NCI-H510A (cell line): ENCODE results near the gene EIF4A3.

Experiments
- DNase-seq: peaks from one replicate; lab custom pipeline; 2025; lab: John Stamatoyannopoulos, UW

EIF4A3 gene

DNA sequence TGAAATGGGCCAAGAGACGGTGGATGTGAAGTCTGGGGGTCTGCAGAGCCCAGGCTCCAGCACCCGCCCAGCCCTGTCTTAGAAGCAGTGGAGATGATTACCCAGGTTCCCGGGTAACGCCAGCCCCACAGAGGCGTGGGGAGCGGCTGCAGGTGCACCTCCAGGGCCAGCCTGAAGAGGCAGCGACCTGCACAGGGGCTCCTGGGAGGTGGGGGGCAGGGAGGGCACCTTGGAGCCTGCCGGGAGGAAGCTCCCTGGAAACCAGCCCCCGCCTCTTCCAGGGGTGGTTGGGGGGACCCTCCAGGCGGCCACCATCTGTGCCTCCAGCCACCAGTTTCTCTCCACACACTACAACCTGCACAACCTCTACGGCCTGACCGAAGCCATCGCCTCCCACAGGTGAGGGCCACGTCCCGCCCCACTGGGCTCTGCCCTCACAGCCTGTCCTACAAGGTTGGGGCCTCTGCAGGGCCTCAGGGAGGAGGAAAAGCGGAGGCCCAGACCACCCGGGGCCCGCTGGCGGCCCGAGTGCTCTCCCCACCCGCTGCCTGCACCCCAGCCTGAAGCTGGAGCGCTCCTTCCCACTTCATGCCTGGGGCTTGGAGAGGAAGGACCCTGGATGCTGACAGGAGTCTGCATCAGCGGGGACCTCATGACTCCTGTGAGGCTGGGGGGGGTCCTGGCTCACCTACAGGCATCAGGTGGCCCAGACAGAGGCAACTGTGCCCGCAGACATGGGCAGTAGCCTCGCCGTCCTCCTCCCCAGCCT, 35.0 kb downstream of the EIF4A3 start:
- DNase-seq: no peak

DNA sequence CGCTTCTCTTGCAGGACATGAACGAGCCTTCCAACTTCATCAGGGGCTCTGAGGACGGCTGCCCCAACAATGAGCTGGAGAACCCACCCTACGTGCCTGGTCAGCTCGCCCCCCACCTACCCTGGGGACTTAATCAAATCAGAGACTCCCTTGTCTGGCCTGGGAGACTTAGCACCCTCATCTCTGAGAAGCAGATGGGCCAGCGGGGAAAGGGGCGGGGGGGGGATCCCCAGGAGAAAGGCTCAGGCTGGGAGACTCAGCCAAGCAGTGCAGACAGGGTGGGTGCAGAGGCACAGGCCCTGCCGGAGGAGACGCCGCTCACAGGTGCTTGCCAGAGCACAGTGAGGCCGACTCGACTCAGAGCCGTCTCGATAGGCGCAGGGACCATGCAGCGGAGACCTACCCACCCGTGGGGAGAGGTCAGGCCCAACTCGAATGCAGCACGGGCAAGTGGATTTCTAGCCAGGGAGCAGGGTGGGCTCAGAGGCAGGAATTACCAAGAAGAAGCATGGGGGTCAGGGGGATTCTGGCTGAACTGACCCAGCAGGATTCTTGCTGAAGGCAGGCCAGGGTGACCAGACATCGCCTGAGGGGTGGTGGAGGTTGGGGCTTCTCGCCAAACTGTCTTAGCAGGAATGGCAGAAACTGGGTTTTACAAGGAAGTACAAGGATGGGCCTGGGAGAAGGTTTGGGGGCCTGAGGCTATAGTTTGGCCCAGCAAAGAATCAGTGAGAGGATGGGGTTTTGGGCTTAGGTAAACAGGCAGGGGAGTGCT, 35.8 kb downstream of the EIF4A3 start:
- DNase-seq: no peak

DNA sequence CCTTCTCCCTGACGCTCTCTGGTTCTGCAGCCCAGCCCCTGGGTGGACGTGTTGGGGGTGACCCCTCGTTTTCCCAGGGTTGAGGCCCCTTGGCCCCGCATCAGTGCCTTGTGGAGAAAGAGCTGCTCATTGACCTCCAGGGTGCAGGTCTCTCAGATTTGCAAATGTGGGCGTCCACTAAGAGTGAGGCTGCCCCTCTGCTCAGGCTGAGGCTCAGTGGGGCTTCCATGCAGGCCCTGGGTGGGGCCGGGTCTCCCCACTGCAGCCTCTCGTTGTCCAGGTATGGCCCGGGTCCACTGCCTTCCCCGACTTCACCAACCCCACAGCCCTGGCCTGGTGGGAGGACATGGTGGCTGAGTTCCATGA, 36.5 kb downstream of the EIF4A3 start:
- DNase-seq: no peak

DNA sequence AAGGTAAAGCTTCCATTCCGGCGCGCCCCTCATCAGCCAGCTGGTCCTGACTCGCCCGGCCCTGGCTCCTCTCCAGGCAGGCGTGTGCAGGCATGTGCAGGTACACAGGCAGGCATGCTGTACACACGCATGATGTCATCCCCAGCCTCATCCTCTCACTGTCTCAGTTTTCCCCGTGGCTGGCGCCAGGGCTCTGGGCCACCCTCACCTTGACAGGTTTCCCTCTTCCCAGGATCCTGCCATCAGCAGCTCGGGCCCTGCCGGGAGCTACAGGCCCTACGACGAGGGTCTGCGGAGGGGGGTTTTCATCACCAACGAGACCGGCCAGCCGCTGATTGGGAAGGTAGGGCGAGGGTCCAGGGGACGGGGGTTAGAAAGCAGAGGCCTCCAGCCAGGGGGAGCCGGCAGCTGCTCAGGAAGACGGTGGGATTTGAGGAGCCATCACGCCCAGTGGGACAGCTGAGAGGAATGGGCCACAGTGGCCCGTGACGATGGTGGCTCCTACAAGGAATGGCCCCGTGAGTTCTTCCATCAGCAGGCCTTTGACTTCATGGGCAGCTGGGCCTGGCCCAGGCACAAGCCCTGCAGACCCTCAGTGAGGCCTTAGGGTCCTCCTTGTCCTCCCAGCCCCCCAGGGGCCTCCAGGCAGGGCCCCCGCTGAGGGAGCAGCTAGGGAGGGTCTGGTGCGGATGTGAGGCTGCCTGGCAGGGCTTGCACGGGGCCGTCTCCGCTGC, 37.0 kb downstream of the EIF4A3 start:
- DNase-seq: peak; percentile 68

DNA sequence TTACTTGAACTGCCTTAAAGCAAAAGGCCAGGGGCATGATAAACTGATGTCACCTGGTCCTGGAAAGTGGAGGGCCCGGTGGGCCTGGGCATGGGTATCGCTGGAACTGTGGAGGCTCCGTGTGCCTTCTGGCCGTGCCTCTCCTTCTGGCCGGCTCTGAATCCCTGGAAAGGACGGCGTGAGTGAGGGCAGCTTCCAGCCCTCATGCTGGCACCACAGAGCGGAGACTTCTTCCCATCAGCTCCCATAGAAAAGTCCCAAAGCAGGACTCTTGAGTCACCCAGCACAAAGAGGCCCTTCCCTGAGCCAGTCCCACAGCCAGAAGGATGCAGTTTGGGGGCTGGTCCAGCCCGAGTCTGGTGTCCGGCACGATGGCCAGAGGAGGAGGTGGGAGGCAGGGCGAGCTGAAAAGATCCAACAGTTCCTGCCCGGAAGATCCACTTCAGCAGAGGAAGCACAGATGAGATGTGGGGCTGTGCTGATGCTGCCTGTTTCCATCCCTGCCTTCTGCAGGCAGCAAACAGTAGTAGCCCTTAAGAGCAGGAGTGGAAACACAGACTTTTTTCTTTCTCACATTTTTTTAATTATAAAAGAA, 37.8 kb downstream of the EIF4A3 start:
- DNase-seq: peak; percentile 25

DNA sequence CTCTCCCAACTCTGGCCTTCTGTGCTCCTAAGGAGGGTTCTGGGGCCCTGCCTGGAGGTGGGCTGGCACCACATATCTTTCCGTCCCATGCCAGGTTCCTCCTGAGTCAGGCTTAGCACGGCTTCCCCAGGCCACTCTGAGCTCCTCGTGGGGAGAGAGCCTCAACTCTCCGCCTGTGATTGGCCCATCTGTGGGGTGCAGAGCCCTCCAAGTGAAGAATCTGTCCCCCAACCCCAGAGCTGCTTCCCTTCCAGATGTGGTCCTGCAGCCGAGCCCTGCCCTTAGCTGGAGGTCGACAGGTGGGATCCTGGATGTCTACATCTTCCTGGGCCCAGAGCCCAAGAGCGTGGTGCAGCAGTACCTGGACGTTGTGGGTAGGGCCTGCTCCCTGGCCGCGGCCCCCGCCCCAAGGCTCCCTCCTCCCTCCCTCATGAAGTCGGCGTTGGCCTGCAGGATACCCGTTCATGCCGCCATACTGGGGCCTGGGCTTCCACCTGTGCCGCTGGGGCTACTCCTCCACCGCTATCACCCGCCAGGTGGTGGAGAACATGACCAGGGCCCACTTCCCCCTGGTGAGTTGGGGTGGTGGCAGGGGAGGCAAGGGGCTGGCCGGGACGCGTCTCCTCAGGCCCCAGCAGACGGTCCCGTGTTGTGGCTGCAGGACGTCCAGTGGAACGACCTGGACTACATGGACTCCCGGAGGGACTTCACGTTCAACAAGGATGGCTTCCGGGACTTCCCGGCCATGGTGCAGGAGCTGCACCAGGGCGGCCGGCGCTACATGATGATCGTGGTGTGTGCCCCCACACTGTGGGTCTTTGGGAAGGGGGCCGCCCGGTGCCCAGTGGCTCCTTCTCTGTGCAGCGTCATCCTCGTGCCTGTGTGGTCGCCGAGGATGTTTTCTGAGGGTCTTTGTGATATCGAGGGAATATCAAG, 38.6 kb downstream of the EIF4A3 start:
- DNase-seq: no peak

DNA sequence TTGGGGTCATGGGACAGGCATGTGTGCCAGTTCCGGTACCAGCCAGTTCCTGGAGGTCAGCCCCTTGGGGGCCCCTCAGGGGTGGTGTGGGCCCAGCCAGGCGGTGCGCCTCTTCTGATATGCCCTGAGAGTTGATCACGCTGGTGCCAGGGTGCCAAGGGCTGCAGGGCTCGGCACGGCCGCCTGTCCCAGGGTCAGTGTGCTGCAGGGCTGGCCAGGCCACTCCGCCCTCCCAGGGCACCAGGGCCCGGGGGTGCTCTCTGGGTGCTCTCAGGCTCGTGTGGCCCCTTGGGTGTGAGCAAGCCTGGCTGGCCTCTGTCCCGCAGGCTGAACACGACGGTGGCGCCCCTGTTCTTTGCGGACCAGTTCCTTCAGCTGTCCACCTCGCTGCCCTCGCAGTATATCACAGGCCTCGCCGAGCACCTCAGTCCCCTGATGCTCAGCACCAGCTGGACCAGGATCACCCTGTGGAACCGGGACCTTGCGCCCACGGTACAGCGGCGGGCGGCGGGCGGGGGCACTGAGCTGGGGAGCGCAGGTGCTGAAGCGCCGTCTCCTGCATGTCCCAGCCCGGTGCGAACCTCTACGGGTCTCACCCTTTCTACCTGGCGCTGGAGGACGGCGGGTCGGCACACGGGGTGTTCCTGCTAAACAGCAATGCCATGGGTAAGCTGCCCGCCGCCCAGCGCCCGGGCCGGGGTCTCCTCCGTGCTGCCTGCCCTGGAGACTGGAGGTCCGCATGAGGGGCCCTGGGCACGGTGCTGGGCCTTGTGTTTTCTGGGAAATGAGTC, 39.5 kb downstream of the EIF4A3 start:
- DNase-seq: no peak

DNA sequence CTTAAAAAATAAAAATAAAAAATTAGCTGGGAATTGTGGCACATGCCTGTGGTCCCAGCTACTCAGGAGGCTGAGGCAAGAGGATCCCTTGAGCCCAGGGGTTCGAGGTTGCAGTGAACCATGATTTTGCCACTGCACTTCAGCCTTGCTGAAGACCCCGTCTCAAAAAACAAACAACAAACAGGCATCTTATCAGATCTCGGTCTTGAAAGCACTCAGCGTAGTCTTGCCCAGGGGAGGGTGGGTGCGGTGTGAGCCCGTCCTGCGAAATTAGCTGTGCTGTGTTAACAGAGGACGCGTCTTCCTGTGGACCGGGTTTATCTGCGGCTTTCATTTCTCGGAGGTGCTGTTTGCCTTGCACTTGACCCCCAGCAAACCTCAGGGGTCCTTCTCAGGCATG, 40.2 kb downstream of the EIF4A3 start:
- DNase-seq: no peak

DNA sequence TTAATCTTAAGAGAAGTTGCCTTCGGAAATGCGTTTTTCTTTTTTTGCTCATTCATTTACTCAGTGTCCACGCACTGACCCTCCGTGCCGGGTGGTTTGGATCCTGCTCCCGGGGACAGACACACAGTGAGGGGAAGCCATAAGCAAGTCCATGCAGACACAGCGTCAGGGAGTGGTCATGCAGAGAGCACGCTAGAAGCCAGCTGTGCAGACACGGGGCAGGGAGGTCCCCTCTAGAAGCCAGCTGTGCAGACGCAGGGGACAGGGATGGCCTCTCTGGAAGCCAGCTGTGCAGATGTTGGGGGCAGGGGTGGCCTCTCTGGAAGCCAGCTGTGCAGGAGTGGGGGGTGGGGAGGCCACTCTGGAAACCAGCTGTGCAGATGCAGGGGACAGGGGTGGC, 40.8 kb downstream of the EIF4A3 start:
- DNase-seq: no peak

DNA sequence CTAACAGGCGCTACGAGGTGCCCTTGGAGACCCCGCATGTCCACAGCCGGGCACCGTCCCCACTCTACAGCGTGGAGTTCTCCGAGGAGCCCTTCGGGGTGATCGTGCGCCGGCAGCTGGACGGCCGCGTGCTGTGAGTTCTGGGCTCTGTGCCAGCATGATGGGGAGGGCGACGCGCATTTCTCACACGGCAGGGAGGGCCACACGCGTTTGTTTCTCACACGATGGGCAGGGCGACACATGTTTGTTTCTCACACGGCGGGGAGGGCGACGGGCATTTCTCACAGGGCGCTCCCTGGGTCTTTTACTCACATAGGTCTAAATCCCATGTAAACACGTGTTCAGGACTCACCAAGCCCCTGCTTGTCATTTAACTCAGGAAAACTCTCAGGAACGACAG, 41.2 kb downstream of the EIF4A3 start:
- DNase-seq: no peak

DNA sequence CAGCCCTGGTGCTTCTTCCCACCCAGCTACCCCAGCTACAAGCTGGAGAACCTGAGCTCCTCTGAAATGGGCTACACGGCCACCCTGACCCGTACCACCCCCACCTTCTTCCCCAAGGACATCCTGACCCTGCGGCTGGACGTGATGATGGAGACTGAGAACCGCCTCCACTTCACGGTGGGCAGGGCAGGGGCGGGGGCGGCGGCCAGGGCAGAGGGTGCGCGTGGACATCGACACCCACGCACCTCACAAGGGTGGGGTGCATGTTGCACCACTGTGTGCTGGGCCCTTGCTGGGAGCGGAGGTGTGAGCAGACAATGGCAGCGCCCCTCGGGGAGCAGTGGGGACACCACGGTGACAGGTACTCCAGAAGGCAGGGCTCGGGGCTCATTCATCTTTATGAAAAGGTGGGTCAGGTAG, 42.0 kb downstream of the EIF4A3 start:
- no peak for DNase-seq

DNA sequence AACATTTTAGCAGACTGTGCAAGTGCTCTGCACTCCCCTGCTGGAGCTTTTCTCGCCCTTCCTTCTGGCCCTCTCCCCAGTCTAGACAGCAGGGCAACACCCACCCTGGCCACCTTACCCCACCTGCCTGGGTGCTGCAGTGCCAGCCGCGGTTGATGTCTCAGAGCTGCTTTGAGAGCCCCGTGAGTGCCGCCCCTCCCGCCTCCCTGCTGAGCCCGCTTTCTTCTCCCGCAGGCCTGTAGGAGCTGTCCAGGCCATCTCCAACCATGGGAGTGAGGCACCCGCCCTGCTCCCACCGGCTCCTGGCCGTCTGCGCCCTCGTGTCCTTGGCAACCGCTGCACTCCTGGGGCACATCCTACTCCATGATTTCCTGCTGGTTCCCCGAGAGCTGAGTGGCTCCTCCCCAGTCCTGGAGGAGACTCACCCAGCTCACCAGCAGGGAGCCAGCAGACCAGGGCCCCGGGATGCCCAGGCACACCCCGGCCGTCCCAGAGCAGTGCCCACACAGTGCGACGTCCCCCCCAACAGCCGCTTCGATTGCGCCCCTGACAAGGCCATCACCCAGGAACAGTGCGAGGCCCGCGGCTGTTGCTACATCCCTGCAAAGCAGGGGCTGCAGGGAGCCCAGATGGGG, 42.5 kb downstream of the EIF4A3 start:
- DNase-seq: peak; percentile 74

DNA sequence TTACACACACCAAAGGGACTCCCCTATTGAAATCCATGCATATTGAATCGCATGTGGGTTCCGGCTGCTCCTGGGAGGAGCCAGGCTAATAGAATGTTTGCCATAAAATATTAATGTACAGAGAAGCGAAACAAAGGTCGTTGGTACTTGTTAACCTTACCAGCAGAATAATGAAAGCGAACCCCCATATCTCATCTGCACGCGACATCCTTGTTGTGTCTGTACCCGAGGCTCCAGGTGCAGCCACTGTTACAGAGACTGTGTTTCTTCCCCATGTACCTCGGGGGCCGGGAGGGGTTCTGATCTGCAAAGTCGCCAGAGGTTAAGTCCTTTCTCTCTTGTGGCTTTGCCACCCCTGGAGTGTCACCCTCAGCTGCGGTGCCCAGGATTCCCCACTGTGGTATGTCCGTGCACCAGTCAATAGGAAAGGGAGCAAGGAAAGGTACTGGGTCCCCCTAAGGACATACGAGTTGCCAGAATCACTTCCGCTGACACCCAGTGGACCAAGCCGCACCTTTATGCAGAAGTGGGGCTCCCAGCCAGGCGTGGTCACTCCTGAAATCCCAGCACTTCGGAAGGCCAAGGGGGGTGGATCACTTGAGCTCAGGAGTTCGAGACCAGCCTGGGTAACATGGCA, 43.4 kb downstream of the EIF4A3 start:
- no peak for DNase-seq

DNA sequence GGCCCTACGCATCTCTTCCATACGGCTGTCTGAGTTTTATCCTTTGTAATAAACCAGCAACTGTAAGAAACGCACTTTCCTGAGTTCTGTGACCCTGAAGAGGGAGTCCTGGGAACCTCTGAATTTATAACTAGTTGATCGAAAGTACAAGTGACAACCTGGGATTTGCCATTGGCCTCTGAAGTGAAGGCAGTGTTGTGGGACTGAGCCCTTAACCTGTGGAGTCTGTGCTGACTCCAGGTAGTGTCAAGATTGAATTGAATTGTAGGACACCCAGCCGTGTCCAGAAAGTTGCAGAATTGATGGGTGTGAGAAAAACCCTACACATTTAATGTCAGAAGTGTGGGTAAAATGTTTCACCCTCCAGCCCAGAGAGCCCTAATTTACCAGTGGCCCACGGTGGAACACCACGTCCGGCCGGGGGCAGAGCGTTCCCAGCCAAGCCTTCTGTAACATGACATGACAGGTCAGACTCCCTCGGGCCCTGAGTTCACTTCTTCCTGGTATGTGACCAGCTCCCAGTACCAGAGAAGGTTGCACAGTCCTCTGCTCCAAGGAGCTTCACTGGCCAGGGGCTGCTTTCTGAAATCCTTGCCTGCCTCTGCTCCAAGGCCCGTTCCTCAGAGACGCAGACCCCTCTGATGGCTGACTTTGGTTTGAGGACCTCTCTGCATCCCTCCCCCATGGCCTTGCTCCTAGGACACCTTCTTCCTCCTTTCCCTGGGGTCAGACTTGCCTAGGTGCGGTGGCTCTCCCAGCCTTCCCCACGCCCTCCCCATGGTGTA, 44.1 kb downstream of the EIF4A3 start:
- DNase-seq: no peak

DNA sequence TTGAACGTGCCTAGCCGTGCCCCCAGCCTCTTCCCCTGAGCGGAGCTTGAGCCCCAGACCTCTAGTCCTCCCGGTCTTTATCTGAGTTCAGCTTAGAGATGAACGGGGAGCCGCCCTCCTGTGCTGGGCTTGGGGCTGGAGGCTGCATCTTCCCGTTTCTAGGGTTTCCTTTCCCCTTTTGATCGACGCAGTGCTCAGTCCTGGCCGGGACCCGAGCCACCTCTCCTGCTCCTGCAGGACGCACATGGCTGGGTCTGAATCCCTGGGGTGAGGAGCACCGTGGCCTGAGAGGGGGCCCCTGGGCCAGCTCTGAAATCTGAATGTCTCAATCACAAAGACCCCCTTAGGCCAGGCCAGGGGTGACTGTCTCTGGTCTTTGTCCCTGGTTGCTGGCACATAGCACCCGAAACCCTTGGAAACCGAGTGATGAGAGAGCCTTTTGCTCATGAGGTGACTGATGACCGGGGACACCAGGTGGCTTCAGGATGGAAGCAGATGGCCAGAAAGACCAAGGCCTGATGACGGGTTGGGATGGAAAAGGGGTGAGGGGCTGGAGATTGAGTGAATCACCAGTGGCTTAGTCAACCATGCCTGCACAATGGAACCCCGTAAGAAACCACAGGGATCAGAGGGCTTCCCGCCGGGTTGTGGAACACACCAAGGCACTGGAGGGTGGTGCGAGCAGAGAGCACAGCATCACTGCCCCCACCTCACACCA, 44.8 kb downstream of the EIF4A3 start:
- DNase-seq: no peak

DNA sequence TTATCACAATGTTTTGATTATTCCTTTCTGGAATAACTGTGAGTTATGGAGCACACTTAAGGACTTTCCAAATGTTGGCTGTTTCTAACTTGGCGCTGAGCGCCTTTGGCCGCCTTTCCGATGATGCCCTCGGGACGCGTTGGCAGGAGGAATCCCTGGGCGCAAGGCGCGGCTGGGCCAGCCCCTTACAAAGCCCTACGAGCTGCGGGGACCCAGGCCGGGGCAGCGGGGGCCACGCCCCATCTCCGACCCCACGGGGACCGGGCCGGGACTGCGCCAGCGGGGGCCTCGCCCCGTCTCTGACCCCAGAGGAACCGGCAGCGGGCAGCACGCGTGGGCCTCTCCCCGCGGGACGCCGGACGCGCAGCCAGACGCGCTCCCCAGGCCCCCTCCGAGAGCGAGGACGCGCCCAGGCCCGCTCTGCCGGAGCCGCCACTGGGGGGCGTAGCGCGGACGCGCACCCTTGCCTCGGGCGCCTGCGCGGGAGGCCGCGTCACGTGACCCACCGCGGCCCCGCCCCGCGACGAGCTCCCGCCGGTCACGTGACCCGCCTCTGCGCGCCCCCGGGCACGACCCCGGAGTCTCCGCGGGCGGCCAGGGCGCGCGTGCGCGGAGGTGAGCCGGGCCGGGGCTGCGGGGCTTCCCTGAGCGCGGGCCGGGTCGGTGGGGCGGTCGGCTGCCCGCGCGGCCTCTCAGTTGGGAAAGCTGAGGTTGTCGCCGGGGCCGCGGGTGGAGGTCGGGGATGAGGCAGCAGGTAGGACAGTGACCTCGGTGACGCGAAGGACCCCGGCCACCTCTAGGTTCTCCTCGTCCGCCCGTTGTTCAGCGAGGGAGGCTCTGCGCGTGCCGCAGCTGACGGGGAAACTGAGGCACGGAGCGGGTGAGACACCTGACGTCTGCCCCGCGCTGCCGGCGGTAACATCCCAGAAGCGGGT, 45.6 kb downstream of the EIF4A3 start, which contains the start of gene GAA:
TSS of gene GAA (plus strand) at position 571 of the 935 bp plus-strand sequence. CDS start 3,006 bp downstream, outside the sequence.
- DNase-seq: peak; percentile 77

DNA sequence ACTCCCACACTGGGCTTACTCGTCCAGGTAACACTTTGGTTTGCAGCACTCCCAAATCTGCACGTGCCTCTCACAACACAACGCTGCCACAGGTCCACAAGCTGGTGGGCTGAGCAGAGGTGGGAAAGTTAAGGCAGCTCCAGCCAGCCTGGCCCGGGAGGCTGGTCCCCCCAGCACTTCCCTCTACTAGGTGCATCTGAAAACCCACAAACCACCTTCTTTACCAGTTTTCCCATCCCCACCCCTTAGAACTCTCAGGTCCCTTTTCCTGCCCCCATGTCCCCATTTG, 46.9 kb downstream of the EIF4A3 start:
- no peak for DNase-seq
